Fibroblast of lung (primary cell): ENCODE measurements around the gene EPHA1. TPM values are rescaled to one million over a fixed set of nuclear protein-coding genes. Genes with fewer than 3 reads are reported as not detected.

Source experiments
- DNase-seq, 2 donors: peaks; one replicate each; pipeline versions ENCODE4 v3.0.0 to v3.0.0-alpha.2; 2010; ENCODE audit warnings: low read depth in 2 of 2
- H2AFZ ChIP-seq: 2 replicates; pipeline ENCODE4 v1.5.1; 2012; ENCODE audit warnings: low read length, control low read depth, inconsistent platforms
- H3K27ac ChIP-seq: 2 replicates; pipeline ENCODE4 v1.5.1; 2011; ENCODE audit warnings: low read length, control low read depth; ENCODE audit not compliant: insufficient read depth
- H3K27me3 ChIP-seq: 2 replicates; pipeline ENCODE4 v1.5.1; 2011; ENCODE audit warnings: mild to moderate bottlenecking, low read length; ENCODE audit not compliant: control insufficient read depth, insufficient read depth
- H3K36me3 ChIP-seq: 2 replicates; pipeline ENCODE4 v1.5.1; 2011; ENCODE audit warnings: low read length; ENCODE audit not compliant: control insufficient read depth, insufficient read depth
- H3K4me1 ChIP-seq: 2 replicates; pipeline ENCODE4 v1.5.1; 2011; ENCODE audit warnings: low read length; ENCODE audit not compliant: control insufficient read depth, insufficient read depth; ENCODE audit errors: extremely low read depth
- H3K4me2 ChIP-seq: 2 replicates; pipeline ENCODE4 v1.5.1; 2011; ENCODE audit warnings: low read length, control low read depth; ENCODE audit not compliant: insufficient read depth; ENCODE audit errors: extremely low read depth
- H3K4me3 ChIP-seq, 4 experiments: fragments of 200-600 bp in 1 of 4; sonication (generic) in 1 of 4; replicated peaks in 1 of 4; 2 replicates each; pipeline ENCODE4 v1.5.1; 2011 to 2016; ENCODE audit warnings: low read length in 4 of 4, low read depth in 3 of 4, mild to moderate bottlenecking in 3 of 4, control low read depth in 2 of 4, inconsistent platforms in 1 of 4, mixed read lengths in 1 of 4; ENCODE audit not compliant: insufficient read depth in 1 of 4; ENCODE audit errors: control extremely low read depth in 1 of 4
- H3K79me2 ChIP-seq: 2 replicates; pipeline ENCODE4 v1.5.1; 2012; ENCODE audit warnings: mild to moderate bottlenecking, low read length, inconsistent platforms; ENCODE audit not compliant: control insufficient read depth, insufficient read depth
- H3K9ac ChIP-seq: 2 replicates; pipeline ENCODE4 v1.5.1; 2011; ENCODE audit warnings: mild to moderate bottlenecking, low read length, control low read depth; ENCODE audit not compliant: insufficient read depth
- H3K9me3 ChIP-seq: 2 replicates; pipeline ENCODE4 v1.5.1; 2012; ENCODE audit warnings: low read depth, low read length; ENCODE audit not compliant: control insufficient read depth, insufficient read depth
- H4K20me1 ChIP-seq: 2 replicates; pipeline ENCODE4 v1.5.1; 2011; ENCODE audit warnings: low read length; ENCODE audit not compliant: control insufficient read depth, insufficient read depth; ENCODE audit errors: extremely low read depth
- CTCF ChIP-seq, 2 donors: IDR thresholded peaks in 1 of 2; conservative IDR thresholded peaks in 1 of 2; 1 replicate in 1 of 2; 2 replicates in 1 of 2; pipeline ENCODE4 v1.5.1; 2011 to 2012; ENCODE audit warnings: low read length in 2 of 2, control low read depth in 1 of 2, inconsistent platforms in 1 of 2, low read depth in 1 of 2, mild to moderate bottlenecking in 1 of 2
- EZH2 ChIP-seq: IDR thresholded peaks from 2 replicates; pipeline ENCODE4 v1.5.1; 2012; ENCODE audit warnings: low read length, control low read depth, mild to moderate bottlenecking; ENCODE audit errors: missing control alignments
- polyA plus RNA-seq, 2 donors: library from polyadenylated mRNA; depleted of rRNA in 1 of 2; stranded (reverse) in 1 of 2; unstranded in 1 of 2; fragments of >200 nt; gene quantifications; 2 replicates each; pipeline ENCODE4 v1.2.1, GENCODE V29; 2011 to 2012; ENCODE audit warnings: missing spikeins in 1 of 2
- total RNA-seq: library from RNA; depleted of rRNA; stranded (reverse); fragments of >200 nt; gene quantifications from 2 replicates; pipeline ENCODE4 v1.2.1, GENCODE V29; 2014

EPHA1 gene
- total and polyA plus RNA-seq, 2 donors (not counting 1 experiment from before 2014, with no cell fraction given), result under 0.01 to 0.09 TPM

- Histone ChIP-seq H3K4me3 (peak within 1 kb of the TSS; percentile 86 to 90 (median 89)), H3K27me3 (no peaks in the 10 kb centered on the region), H3K27ac (peak within 1 kb of the TSS; percentile 98), H3K9me3 (no peaks in the 10 kb centered on the region), H2AFZ (no peak within 1 kb of the TSS), H4K20me1 (no peaks in the 10 kb centered on the region), H3K4me1 (peaks cover 11% of the 10 kb centered on the region), H3K4me2 (peak within 1 kb of the TSS; percentile 95), H3K79me2 (peaks cover 56% of the 10 kb centered on the region), H3K9ac (peak within 1 kb of the TSS; percentile 96), H3K36me3 (peaks cover 18% of the 10 kb centered on the region)
- TF ChIP-seq CTCF (conservative IDR thresholded peaks at IDR 0.05 in 1 of 2, IDR thresholded peaks at IDR 0.05 in 1 of 2; ENCODE audit: low read depth in 1 of 2, low read length in 2 of 2) (no peak), EZH2 (no peak)
- DNase-seq, result peak; percentile 96
Measured at GRCh38 chr7:143380646-143381426, 27.8 kb downstream of the EPHA1 start, which contains the start of gene ZYX. ZYX (plus strand) TSS chr7:143381345; CDS start chr7:143381572, 227 bp downstream.

GRCh38 chr7:143380260-143380645, 28.4 kb downstream of the EPHA1 start:
- TF ChIP-seq EZH2 (no peak), CTCF (conservative IDR thresholded peaks at IDR 0.05 in 1 of 2, IDR thresholded peaks at IDR 0.05 in 1 of 2; ENCODE audit: low read depth in 1 of 2, low read length in 2 of 2) (peak; percentile 83 to 84)
- Histone ChIP-seq H3K27me3 (no peaks in the 10 kb centered on the region), H3K4me2 (peak overlapping the region; percentile 95), H3K36me3 (peaks cover 17% of the 10 kb centered on the region), H3K79me2 (peaks cover 51% of the 10 kb centered on the region), H3K4me3 (peak overlapping the region; percentile 73 to 88 (median 81)), H3K9me3 (no peaks in the 10 kb centered on the region), H3K4me1 (peaks cover 10% of the 10 kb centered on the region), H3K27ac (peak overlapping the region; percentile 98), H3K9ac (peak overlapping the region; percentile 96), H2AFZ (no peak overlapping the region), H4K20me1 (no peaks in the 10 kb centered on the region)
- DNase-seq, result peak; percentile 73 to 90

GRCh38 chr7:143379611-143380259, 28.9 kb downstream of the EPHA1 start:
- no peak for DNase-seq
- Histone ChIP-seq H3K36me3 (peaks cover 12% of the 10 kb centered on the region), H4K20me1 (no peaks in the 10 kb centered on the region), H3K9me3 (no peaks in the 10 kb centered on the region), H3K27ac (peak overlapping the region; percentile 98), H3K4me2 (peak overlapping the region; percentile 95), H3K79me2 (peaks cover 45% of the 10 kb centered on the region), H3K4me1 (peaks cover 8% of the 10 kb centered on the region), H3K27me3 (no peaks in the 10 kb centered on the region), H2AFZ (no peak overlapping the region), H3K9ac (peak overlapping the region; percentile 96), H3K4me3 (peak overlapping the region; percentile 73 to 88 (median 81))
- no peak for TF ChIP-seq EZH2
